C4-2B (cell line): ENCODE data around the gene SCUBE1.
A peak's percentile ranks its signal among the peaks of the same experiment; 100 is the strongest.

Experiments used
- ZFX ChIP-seq: fragments of 450-650 bp; IDR thresholded peaks from 2 replicates; pipeline ENCODE4 v1.6.1; 2017
- TF ChIP-seq, protein P1 (sequence below): fragments of 450-650 bp; conservative IDR thresholded peaks from 2 replicates; pipeline ENCODE4 v1.5.1; 2017; ENCODE audit warnings: mild to moderate bottlenecking

DNA sequence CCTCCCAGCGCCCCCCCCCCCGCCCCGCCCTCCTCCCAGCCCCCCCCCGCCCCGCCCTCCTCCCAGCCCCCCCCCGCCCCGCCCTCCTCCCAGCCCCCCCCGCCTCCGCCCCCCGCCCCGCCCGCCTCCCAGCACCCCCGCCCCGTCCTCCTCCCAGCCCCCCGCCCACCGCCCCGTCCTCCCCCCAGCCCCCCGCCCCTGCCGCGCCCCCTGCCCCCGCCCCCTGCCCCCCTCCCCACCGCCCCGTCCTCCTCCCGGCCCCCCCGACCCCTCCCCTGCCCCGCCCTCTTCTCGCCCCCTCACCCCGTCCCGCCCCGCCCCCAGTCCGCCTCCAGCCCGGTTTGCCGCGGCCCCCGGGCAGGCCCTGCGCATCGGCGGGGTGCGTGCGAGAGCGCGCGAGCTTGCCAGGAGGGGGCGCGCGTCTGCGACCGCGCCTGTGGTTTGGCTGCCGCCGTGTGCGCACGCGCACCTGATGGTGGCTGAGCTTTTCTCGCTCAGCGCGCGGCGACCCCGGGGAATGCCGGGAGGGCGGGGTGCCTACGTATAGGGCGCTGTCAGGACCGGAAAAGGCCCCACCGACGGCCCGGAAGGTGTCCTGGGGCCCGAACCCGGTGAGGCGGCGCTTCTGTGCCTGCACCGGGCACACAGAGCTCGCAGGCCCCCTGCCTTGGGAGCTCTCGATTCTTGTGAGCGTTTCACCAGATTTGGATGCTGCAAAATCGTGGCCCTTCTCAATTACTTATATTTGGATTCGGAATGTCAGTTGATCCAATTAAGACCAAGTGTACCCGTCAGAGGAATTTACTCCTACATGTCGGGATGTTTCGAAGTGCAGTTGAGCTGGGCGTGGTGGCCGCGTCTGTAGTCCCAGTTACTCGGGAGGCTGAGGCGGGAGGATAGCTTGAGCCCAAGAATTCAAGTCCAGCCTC, 155.7 kb downstream of the SCUBE1 start:
- TF ChIP-seq, protein P1, sequence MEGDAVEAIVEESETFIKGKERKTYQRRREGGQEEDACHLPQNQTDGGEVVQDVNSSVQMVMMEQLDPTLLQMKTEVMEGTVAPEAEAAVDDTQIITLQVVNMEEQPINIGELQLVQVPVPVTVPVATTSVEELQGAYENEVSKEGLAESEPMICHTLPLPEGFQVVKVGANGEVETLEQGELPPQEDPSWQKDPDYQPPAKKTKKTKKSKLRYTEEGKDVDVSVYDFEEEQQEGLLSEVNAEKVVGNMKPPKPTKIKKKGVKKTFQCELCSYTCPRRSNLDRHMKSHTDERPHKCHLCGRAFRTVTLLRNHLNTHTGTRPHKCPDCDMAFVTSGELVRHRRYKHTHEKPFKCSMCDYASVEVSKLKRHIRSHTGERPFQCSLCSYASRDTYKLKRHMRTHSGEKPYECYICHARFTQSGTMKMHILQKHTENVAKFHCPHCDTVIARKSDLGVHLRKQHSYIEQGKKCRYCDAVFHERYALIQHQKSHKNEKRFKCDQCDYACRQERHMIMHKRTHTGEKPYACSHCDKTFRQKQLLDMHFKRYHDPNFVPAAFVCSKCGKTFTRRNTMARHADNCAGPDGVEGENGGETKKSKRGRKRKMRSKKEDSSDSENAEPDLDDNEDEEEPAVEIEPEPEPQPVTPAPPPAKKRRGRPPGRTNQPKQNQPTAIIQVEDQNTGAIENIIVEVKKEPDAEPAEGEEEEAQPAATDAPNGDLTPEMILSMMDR, result peak; percentile 90
- TF ChIP-seq ZFX, result peak; percentile 62; the same call in 1 of the 2 replicates
